DND-41 (cell line): Measurements from ENCODE around the gene BFSP1.

Experiments
- ATAC-seq: fragments of 200-7000 bp; cut with Tn5 transposase; 3 replicates; pipeline ENCODE4 v1.9.1; 2021; ENCODE audit warnings: low read depth; ENCODE audit not compliant: insufficient read depth
- DNase-seq: peaks from one replicate; pipeline ENCODE4 v3.0.0-alpha.2; 2020
- H2AFZ ChIP-seq: 2 replicates; pipeline ENCODE4 v1.6.0; 2012; ENCODE audit warnings: low read depth, low read length
- H3K27ac ChIP-seq: 2 replicates; pipeline ENCODE4 v1.5.1; 2012; ENCODE audit warnings: low read length, inconsistent platforms
- H3K27me3 ChIP-seq: fragments of 200-600 bp; sonication (generic); 2 replicates; pipeline ENCODE4 v1.6.0; 2012; ENCODE audit warnings: low read length, mild to moderate bottlenecking, inconsistent platforms; ENCODE audit not compliant: insufficient read depth, poor library complexity
- H3K36me3 ChIP-seq: 2 replicates; pipeline ENCODE4 v1.5.1; 2012; ENCODE audit warnings: low read length, inconsistent platforms; ENCODE audit not compliant: insufficient read depth
- H3K4me1 ChIP-seq: 2 replicates; pipeline ENCODE4 v1.5.1; 2012; ENCODE audit warnings: mild to moderate bottlenecking, low read length; ENCODE audit not compliant: insufficient read depth
- H3K4me2 ChIP-seq: 2 replicates; pipeline ENCODE4 v1.6.0; 2012; ENCODE audit warnings: mild to moderate bottlenecking, moderate library complexity, low read length, inconsistent platforms; ENCODE audit not compliant: insufficient read depth
- H3K4me3 ChIP-seq, 2 experiments: fragments of 200-600 bp in 1 of 2; shearing (Covaris generic) in 1 of 2; 2 replicates each; pipeline ENCODE4 v1.5.1; 2012 to 2016; ENCODE audit warnings: inconsistent platforms in 2 of 2, low read length in 2 of 2, mild to moderate bottlenecking in 2 of 2, low read depth in 1 of 2, moderate library complexity in 1 of 2
- H3K79me2 ChIP-seq: 2 replicates; pipeline ENCODE4 v1.6.0; 2012; ENCODE audit warnings: low read length, inconsistent platforms; ENCODE audit not compliant: insufficient read depth
- H3K9ac ChIP-seq: 2 replicates; pipeline ENCODE4 v1.6.0; 2012; ENCODE audit warnings: low read depth, mild to moderate bottlenecking, inconsistent platforms, low read length, moderate library complexity
- H3K9me3 ChIP-seq: 2 replicates; pipeline ENCODE4 v1.5.1; 2012; ENCODE audit warnings: low read length, moderate library complexity, mild to moderate bottlenecking, inconsistent platforms; ENCODE audit not compliant: insufficient read depth, severe bottlenecking
- H4K20me1 ChIP-seq: 2 replicates; pipeline ENCODE4 v1.6.0; 2012; ENCODE audit warnings: low read length; ENCODE audit not compliant: insufficient read depth
- CTCF ChIP-seq: IDR thresholded peaks from 2 replicates; pipeline ENCODE4 v1.5.1; 2012; ENCODE audit warnings: borderline replicate concordance, low read length, moderate library complexity, mild to moderate bottlenecking; ENCODE audit not compliant: poor library complexity, severe bottlenecking; ENCODE audit errors: extremely low read depth
- EZH2 ChIP-seq: IDR thresholded peaks from 3 replicates; pipeline ENCODE4 v1.6.1; 2012; ENCODE audit warnings: borderline replicate concordance, low read depth, mild to moderate bottlenecking, moderate library complexity, low read length, inconsistent platforms; ENCODE audit not compliant: severe bottlenecking

BFSP1 gene

GRCh38 chr20:17500826-17501225, 30.4 kb downstream of the BFSP1 start:
- H3K27ac ChIP-seq: no peak overlapping the region
- H3K9ac ChIP-seq: no peak overlapping the region
- no peaks in the 10 kb centered on the region for H4K20me1 ChIP-seq
- H3K4me2 ChIP-seq: no peak overlapping the region
- no peak for ATAC-seq
- H3K79me2 ChIP-seq: no peaks in the 10 kb centered on the region
- H3K4me1 ChIP-seq: peaks cover 9% of the 10 kb centered on the region
- no peaks in the 10 kb centered on the region for H3K9me3 ChIP-seq
- H2AFZ ChIP-seq: no peak overlapping the region
- DNase-seq: no peak
- no peaks in the 10 kb centered on the region for H3K36me3 ChIP-seq
- no peak overlapping the region for H3K4me3 ChIP-seq
- peaks cover 8% of the 10 kb centered on the region for H3K27me3 ChIP-seq
- TF ChIP-seq EZH2 (no peak), CTCF (no peak)

- H3K4me1 ChIP-seq: peaks cover 4% of the 10 kb centered on the region
- TF ChIP-seq EZH2: no peak
- TF ChIP-seq CTCF: no peak
- no peak overlapping the region for H3K4me3 ChIP-seq
- no peaks in the 10 kb centered on the region for H4K20me1 ChIP-seq
- H3K27me3 ChIP-seq: peaks cover 3% of the 10 kb centered on the region
- no peak for ATAC-seq
- H3K36me3 ChIP-seq: no peaks in the 10 kb centered on the region
- H3K79me2 ChIP-seq: no peaks in the 10 kb centered on the region
- no peak overlapping the region for H3K9ac ChIP-seq
- no peak overlapping the region for H3K27ac ChIP-seq
- H3K4me2 ChIP-seq: no peak overlapping the region
- H3K9me3 ChIP-seq: no peaks in the 10 kb centered on the region
- H2AFZ ChIP-seq: no peak overlapping the region
- no peak for DNase-seq
Observed at GRCh38 chr20:17500271-17500670, 30.9 kb downstream of the BFSP1 start.

- no peak overlapping the region for H3K4me3 ChIP-seq
- no peaks in the 10 kb centered on the region for H3K9me3 ChIP-seq
- TF ChIP-seq EZH2: no peak
- TF ChIP-seq CTCF: no peak
- no peak overlapping the region for H3K27ac ChIP-seq
- no peak overlapping the region for H2AFZ ChIP-seq
- H3K36me3 ChIP-seq: no peaks in the 10 kb centered on the region
- H3K9ac ChIP-seq: no peak overlapping the region
- ATAC-seq: no peak
- H3K4me1 ChIP-seq: no peaks in the 10 kb centered on the region
- H3K27me3 ChIP-seq: no peaks in the 10 kb centered on the region
- H3K79me2 ChIP-seq: no peaks in the 10 kb centered on the region
- DNase-seq: no peak
- 0 out of 2 replicates have a peak, but pooled peaks cover 2% of the 10 kb centered on the region for H4K20me1 ChIP-seq
- no peak overlapping the region for H3K4me2 ChIP-seq
Observed at GRCh38 chr20:17499041-17499440, 32.1 kb downstream of the BFSP1 start.

- H3K27ac ChIP-seq: no peak overlapping the region
- H2AFZ ChIP-seq: no peak overlapping the region
- 0 out of 2 replicates have a peak, but pooled peaks cover 2% of the 10 kb centered on the region for H4K20me1 ChIP-seq
- H3K36me3 ChIP-seq: no peaks in the 10 kb centered on the region
- no peak overlapping the region for H3K9ac ChIP-seq
- DNase-seq (no peak), ATAC-seq (no peak)
- no peaks in the 10 kb centered on the region for H3K9me3 ChIP-seq
- no peaks in the 10 kb centered on the region for H3K27me3 ChIP-seq
- no peak overlapping the region for H3K4me3 ChIP-seq
- no peaks in the 10 kb centered on the region for H3K79me2 ChIP-seq
- TF ChIP-seq EZH2: no peak
- TF ChIP-seq CTCF: no peak
- H3K4me1 ChIP-seq: no peaks in the 10 kb centered on the region
- no peak overlapping the region for H3K4me2 ChIP-seq
Observed at GRCh38 chr20:17498641-17499040, 32.5 kb downstream of the BFSP1 start.
